ENCODE measurements around the gene GLDC.

GLDC gene

DNA sequence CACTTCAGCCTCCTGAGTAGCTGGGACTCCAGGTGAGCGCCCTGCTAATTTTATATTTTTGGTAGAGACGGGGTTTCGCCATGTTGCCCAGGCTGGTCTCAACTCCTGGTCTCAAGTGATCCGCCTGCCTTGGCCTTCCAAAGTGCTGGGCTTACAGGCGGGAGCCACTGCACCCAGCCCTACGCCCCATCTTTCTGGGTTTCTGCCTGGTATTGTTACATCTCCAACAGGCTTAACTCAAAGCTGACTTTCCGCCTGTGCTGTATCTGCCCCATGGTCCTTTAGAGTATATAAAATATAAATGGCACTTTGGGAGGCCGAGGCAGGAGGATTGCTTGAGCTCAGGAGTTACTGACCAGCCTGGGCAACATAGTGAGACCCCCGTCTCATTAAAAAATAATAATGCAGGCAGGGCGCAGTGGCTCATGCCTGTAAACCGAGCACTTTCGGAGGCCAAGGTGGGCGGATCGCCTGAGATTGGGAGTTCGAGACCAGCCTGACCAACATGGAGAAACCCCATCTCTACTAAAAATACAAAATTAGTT is 36.5 kb upstream of the GLDC start:
- TF ChIP-seq, protein P1, sequence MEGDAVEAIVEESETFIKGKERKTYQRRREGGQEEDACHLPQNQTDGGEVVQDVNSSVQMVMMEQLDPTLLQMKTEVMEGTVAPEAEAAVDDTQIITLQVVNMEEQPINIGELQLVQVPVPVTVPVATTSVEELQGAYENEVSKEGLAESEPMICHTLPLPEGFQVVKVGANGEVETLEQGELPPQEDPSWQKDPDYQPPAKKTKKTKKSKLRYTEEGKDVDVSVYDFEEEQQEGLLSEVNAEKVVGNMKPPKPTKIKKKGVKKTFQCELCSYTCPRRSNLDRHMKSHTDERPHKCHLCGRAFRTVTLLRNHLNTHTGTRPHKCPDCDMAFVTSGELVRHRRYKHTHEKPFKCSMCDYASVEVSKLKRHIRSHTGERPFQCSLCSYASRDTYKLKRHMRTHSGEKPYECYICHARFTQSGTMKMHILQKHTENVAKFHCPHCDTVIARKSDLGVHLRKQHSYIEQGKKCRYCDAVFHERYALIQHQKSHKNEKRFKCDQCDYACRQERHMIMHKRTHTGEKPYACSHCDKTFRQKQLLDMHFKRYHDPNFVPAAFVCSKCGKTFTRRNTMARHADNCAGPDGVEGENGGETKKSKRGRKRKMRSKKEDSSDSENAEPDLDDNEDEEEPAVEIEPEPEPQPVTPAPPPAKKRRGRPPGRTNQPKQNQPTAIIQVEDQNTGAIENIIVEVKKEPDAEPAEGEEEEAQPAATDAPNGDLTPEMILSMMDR (IDR thresholded peaks at IDR 0.05; ENCODE audit: borderline replicate concordance, insufficient read depth, low read depth, low read length) = no peak
- peak overlapping the region; percentile 77 for H3K4me3 ChIP-seq (ENCODE audit: low read depth, low read length)

DNA sequence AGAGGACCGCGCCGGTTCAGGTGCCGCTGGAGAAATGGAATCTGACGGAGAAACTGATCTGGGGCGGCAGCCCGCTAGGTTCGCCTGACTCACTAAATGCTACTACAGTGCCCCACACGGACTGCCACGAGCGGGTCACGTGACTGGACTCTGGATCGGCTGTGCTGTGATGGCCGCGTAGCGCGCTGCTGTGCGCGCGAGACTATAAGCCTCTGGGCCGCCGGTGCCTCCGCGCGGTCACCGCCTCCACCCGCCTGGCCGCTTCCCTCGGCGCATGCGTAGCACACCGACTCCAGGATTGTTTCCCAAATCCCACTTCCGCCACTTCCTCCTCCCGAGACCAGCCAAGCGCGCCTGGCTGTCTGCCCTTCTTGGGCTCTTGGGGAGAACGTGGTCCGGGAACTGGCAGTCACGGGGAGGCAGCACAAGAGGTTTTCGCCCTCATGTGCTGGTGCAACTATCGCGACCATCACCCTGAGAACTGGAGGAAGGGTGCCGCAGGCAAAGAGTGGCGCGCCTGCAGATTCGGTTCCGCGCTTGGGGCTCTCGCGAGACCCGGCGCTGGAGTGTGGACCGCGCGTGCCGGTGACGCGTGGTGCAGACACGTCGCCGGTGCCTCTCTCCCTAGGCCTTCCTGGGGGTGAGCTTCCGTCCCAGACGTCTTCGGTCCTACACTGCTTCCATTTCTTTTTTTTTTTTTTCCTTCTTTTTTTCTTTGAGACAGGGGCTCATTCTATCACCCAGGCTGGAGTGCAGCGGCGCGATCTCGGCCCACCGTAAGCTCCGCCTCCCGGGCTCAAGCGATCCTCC is 35.8 kb upstream of the GLDC start:
- H3K4me3 ChIP-seq (ENCODE audit: low read depth, low read length) = peak overlapping the region; percentile 77
- TF ChIP-seq, protein P1 (IDR thresholded peaks at IDR 0.05; ENCODE audit: borderline replicate concordance, insufficient read depth, low read depth, low read length) = no peak

DNA sequence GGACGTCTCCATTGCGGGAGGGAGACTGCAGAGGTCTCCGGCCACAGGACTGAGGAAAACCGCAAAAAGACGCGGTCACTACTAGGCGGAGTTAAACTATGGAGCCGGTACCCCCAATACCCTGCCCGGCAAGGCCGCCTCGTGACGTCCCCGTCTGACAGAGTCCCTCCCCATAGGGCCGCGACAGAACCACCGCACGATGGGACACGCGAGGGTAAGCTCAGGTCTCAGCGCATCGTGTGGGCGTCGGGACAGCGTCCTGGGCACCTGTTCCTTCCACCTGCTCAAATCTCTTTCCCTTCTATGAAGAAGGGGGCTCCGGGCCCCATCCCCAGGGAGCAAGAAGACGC is 35.2 kb upstream of the GLDC start:
- peak overlapping the region; percentile 77 for H3K4me3 ChIP-seq (ENCODE audit: low read depth, low read length)
- TF ChIP-seq, protein P1 (IDR thresholded peaks at IDR 0.05; ENCODE audit: borderline replicate concordance, insufficient read depth, low read depth, low read length) = no peak

DNA sequence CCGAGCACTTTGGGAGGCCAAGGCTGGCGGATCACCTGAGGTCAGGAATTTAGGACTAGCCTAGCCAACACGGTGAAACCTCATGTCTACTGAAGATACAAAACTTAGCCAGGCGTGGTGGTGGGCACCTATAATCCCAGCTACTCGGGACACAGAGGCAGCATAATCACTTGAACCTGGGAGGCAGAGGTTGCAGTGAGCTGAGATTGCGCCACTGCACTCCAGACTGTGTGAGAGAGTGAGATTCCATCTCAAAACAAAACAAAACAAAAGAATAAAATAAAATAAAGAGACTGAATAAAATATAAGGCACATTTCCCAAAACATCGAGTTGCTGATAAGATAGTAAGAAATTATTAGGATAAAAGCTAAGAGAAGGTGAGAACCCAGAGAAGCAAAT is 32.3 kb upstream of the GLDC start:
- TF ChIP-seq, protein P1 (IDR thresholded peaks at IDR 0.05; ENCODE audit: borderline replicate concordance, insufficient read depth, low read depth, low read length) = no peak
- no peak overlapping the region for H3K4me3 ChIP-seq (ENCODE audit: low read depth, low read length)

DNA sequence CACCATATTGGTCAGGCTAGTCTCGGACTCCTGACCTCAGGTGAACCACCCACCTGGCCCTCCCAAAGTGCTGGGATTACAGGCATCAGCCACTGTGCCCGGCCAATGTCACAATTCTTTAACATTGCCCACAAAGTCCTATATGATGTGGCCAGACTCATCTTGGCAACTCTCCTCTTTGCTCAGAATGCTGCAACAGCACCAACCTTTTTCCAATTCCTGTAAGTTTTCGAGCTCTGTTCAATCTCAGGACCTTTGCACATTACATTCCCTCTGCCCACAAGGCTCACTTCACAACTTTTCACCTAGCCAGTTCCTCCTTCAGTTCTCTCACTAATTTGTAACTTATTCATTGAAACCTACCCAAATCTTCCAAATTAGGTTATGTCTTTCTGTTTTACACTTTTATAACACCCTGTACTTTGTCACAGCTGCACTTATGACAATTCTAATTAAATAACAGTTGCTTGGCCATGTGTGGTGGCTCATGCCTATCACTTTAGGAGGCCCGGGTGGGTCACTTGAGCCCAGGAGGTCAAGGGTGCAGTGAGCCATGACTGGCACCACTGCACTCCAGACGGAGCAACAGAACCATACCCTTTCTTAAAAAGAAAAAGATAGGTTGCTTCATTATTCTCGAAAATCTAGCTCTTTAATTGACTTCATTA is 30.9 kb upstream of the GLDC start:
- no peak overlapping the region for H3K4me3 ChIP-seq (ENCODE audit: low read depth, low read length)
- TF ChIP-seq, protein P1 (IDR thresholded peaks at IDR 0.05; ENCODE audit: borderline replicate concordance, insufficient read depth, low read depth, low read length) = no peak

DNA sequence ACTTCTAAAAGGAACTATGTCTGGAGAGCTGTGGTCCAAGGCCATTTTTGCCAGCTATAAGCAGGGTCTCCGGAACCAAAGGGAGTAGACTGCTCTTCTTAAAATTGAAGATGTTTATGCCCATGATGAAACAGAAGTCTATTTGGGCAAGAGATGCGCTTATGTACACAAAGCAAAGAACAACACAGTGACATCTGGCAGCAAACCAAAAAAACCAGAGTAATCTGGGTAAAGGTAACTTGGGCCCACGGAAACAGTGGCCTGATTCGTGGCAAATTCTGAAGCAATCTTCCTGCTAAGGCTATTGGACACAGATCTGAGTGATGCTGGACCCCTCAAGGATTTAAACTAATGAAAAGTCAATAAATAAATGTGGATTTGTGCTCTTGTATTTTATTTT is 29.7 kb upstream of the GLDC start:
- TF ChIP-seq, protein P1 (IDR thresholded peaks at IDR 0.05; ENCODE audit: borderline replicate concordance, insufficient read depth, low read depth, low read length) = no peak

More for the DNA sequence above, 29.7 kb upstream of the GLDC start:
- H3K4me3 ChIP-seq (ENCODE audit: low read depth, low read length) = no peak overlapping the region
